Measurements from ENCODE around the gene ZC3H18.

DNA sequence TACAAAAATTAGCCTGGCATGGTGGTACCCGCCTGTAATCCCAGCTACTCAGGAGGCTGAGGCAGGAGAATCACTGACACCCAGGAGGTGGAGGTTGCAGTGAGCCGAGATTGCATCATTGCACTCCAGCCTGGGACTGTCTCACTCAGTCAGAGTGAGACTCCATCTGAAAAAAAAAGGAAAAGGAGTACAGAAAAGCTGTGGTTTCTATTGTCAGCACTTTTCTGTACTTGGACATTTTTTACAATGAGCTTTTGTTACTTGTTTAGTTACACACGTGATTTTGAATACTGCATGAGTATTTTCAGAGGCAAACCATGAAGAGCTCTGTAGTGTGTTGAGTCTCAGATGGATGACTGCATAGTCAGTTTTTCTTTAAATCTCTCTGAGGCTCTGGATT is 26.3 kb downstream of the ZC3H18 start:
- no peak for TF ChIP-seq TAF1 (IDR thresholded peaks at IDR 0.05; ENCODE audit: low read depth)
- no peak for TF ChIP-seq TEAD4 (IDR thresholded peaks at IDR 0.05)
- no peak for TF ChIP-seq NFIC (IDR thresholded peaks at IDR 0.05)
- TF ChIP-seq CEBPB (IDR thresholded peaks at IDR 0.05): no peak
- TF ChIP-seq EGR1 (IDR thresholded peaks at IDR 0.05): no peak
- no peak for TF ChIP-seq ZBTB7A (IDR thresholded peaks at IDR 0.05; ENCODE audit: low read depth)
- TF ChIP-seq EP300 (IDR thresholded peaks at IDR 0.05; ENCODE audit: borderline replicate concordance): no peak
- no peak for TF ChIP-seq FOXM1 (IDR thresholded peaks at IDR 0.05; ENCODE audit: borderline replicate concordance, low read depth)
- TF ChIP-seq, protein P1, sequence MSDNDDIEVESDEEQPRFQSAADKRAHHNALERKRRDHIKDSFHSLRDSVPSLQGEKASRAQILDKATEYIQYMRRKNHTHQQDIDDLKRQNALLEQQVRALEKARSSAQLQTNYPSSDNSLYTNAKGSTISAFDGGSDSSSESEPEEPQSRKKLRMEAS (IDR thresholded peaks at IDR 0.05): no peak
- TF ChIP-seq TCF12 (IDR thresholded peaks at IDR 0.05; ENCODE audit: low read depth): no peak
- no peak for TF ChIP-seq CREB1 (IDR thresholded peaks at IDR 0.05; ENCODE audit: low read depth)
